Left ventricle myocardium inferior (tissue), 1 donor: ENCODE data around the gene LPAR2. TPM values are rescaled to one million over a fixed set of nuclear protein-coding genes. Genes with fewer than 3 reads are reported as not detected.

Experiments used
- DNase-seq: peaks from one replicate; pipeline ENCODE4 v3.0.0-alpha.2; 2020
- H3K27ac ChIP-seq: fragments of 200-600 bp; replicated peaks from 2 replicates; pipeline ENCODE4 v1.8.0; 2021
- H3K27me3 ChIP-seq: fragments of 200-600 bp; 2 replicates; pipeline ENCODE4 v1.8.0; 2021; ENCODE audit warnings: low read depth
- H3K36me3 ChIP-seq: fragments of 200-600 bp; 2 replicates; pipeline ENCODE4 v1.8.0; 2021
- H3K4me1 ChIP-seq: fragments of 200-600 bp; 2 replicates; pipeline ENCODE4 v1.8.0; 2021
- H3K4me3 ChIP-seq: fragments of 200-600 bp; 2 replicates; pipeline ENCODE4 v1.8.0; 2021; ENCODE audit warnings: mild to moderate bottlenecking, moderate library complexity
- H3K9me3 ChIP-seq: fragments of 200-600 bp; replicated peaks from 2 replicates; pipeline ENCODE4 v1.8.0; 2021
- CTCF ChIP-seq: fragments of 200-600 bp; IDR thresholded peaks from 2 replicates; pipeline ENCODE4 v1.8.0; 2021; ENCODE audit warnings: antibody characterized with exemption, mild to moderate bottlenecking, borderline replicate concordance
- intact Hi-C: fragments of 100-400 bp; cut with micrococcal nuclease; formaldehyde crosslinking; loops from one replicate; pipeline ENCODE4 v1.11.0; 2022
- total RNA-seq: library from RNA; stranded (reverse); fragmentation: NEBNext Ultra II Directional; extraction: Animal tissue kit (Norgen Biotek cat#: 25700); gene quantifications from one replicate; pipeline ENCODE4 v1.2.1, GENCODE V29; 2021
- donor health status: DM: no; HTN: yes; CAD: no; lungs with severe emphysema.

The LPAR2 gene
- total RNA-seq, 1 donor from 2014 or later = 0.88 TPM

GRCh38 chr19:19655641-19656343 lies 27.8 kb upstream of the LPAR2 start:
- H3K27ac ChIP-seq = no peak overlapping the region
- no peak for DNase-seq
- no peaks in the 10 kb centered on the region for H3K9me3 ChIP-seq
- intact Hi-C loops = no loop called here
- peaks cover 11% of the 10 kb centered on the region for H3K4me1 ChIP-seq
- TF ChIP-seq CTCF = no peak
- H3K27me3 ChIP-seq = no peaks in the 10 kb centered on the region
- peaks cover 91% of the 10 kb centered on the region for H3K36me3 ChIP-seq
- no peak overlapping the region for H3K4me3 ChIP-seq

GRCh38 chr19:19655051-19655594 lies 27.1 kb upstream of the LPAR2 start:
- DNase-seq = no peak

GRCh38 chr19:19654441-19654840 lies 26.4 kb upstream of the LPAR2 start:
- no peak overlapping the region for H3K4me3 ChIP-seq
- no peak for TF ChIP-seq CTCF
- no peak for DNase-seq
- intact Hi-C loops = no loop called here
- H3K4me1 ChIP-seq = peaks cover 14% of the 10 kb centered on the region
- H3K9me3 ChIP-seq = no peaks in the 10 kb centered on the region
- H3K27me3 ChIP-seq = no peaks in the 10 kb centered on the region
- H3K36me3 ChIP-seq = peaks cover 99% of the 10 kb centered on the region
- no peak overlapping the region for H3K27ac ChIP-seq

More at GRCh38 chr19:19655051-19655594, 27.1 kb upstream of the LPAR2 start:
- Histone ChIP-seq H3K36me3 (peaks cover 96% of the 10 kb centered on the region), H3K27ac (no peak overlapping the region), H3K9me3 (no peaks in the 10 kb centered on the region), H3K4me3 (no peak overlapping the region), H3K4me1 (peaks cover 14% of the 10 kb centered on the region), H3K27me3 (no peaks in the 10 kb centered on the region)
- TF ChIP-seq CTCF = no peak
- intact Hi-C loops = no loop called here

- H3K4me3 ChIP-seq = no peak overlapping the region
- no peaks in the 10 kb centered on the region for H3K9me3 ChIP-seq
- H3K4me1 ChIP-seq = peaks cover 14% of the 10 kb centered on the region
- intact Hi-C loops = no loop called here
- H3K27me3 ChIP-seq = no peaks in the 10 kb centered on the region
- H3K36me3 ChIP-seq = peaks cover 99% of the 10 kb centered on the region
- DNase-seq = no peak
- no peak overlapping the region for H3K27ac ChIP-seq
- TF ChIP-seq CTCF = no peak
Measured at GRCh38 chr19:19653597-19654147, 25.7 kb upstream of the LPAR2 start.

GRCh38 chr19:19652482-19653295 lies 24.7 kb upstream of the LPAR2 start:
- DNase-seq = no peak
- Histone ChIP-seq H3K27me3 (no peaks in the 10 kb centered on the region), H3K36me3 (peaks cover 99% of the 10 kb centered on the region), H3K9me3 (no peaks in the 10 kb centered on the region), H3K4me3 (no peak overlapping the region), H3K4me1 (peaks cover 14% of the 10 kb centered on the region), H3K27ac (no peak overlapping the region)
- intact Hi-C loops = no loop called here
- TF ChIP-seq CTCF = no peak
